Measurements from ENCODE around the gene CDK2AP2.

Gene CDK2AP2

GRCh38 chr11:67507242-67507863, 609 bp downstream of the CDK2AP2 start:
- Histone ChIP-seq H3K4me1 (ENCODE audit: control insufficient read depth, insufficient read depth, low read length) (peaks cover 4% of the 10 kb centered on the region), H3K9ac (ENCODE audit: low read depth, low read length) (peak overlapping the region; percentile 39), H3K27me3 (ENCODE audit: control insufficient read depth, insufficient read depth, low read length) (peaks cover 7% of the 10 kb centered on the region), H3K36me3 (ENCODE audit: control insufficient read depth, insufficient read depth, low read length) (peaks cover under 1% of the 10 kb centered on the region), H3K4me3 (ENCODE audit: low read depth, low read length) (peak overlapping the region; percentile 84), H3K9me3 (ENCODE audit: control insufficient read depth, insufficient read depth, low read length) (no peaks in the 10 kb centered on the region)

- peaks cover 4% of the 10 kb centered on the region for H3K4me1 ChIP-seq (ENCODE audit: control insufficient read depth, insufficient read depth, low read length)
- peak overlapping the region; percentile 84 for H3K4me3 ChIP-seq (ENCODE audit: low read depth, low read length)
These were observed 1.4 kb downstream of the CDK2AP2 start for GRCh38 chr11:67506426-67507051.

GRCh38 chr11:67505605-67506396, 2.2 kb downstream of the CDK2AP2 start:
- Histone ChIP-seq H3K4me1 (ENCODE audit: control insufficient read depth, insufficient read depth, low read length) (peaks cover 4% of the 10 kb centered on the region), H3K9ac (ENCODE audit: low read depth, low read length) (no peak overlapping the region), H3K36me3 (ENCODE audit: control insufficient read depth, insufficient read depth, low read length) (peaks cover 10% of the 10 kb centered on the region), H3K9me3 (ENCODE audit: control insufficient read depth, insufficient read depth, low read length) (no peaks in the 10 kb centered on the region), H3K4me3 (ENCODE audit: low read depth, low read length) (peak overlapping the region; percentile 83), H3K27me3 (ENCODE audit: control insufficient read depth, insufficient read depth, low read length) (peaks cover 2% of the 10 kb centered on the region)

More at GRCh38 chr11:67506426-67507051, 1.4 kb downstream of the CDK2AP2 start:
- H3K27me3 ChIP-seq (ENCODE audit: control insufficient read depth, insufficient read depth, low read length): peaks cover 7% of the 10 kb centered on the region
- H3K36me3 ChIP-seq (ENCODE audit: control insufficient read depth, insufficient read depth, low read length): peaks cover 7% of the 10 kb centered on the region
- H3K9ac ChIP-seq (ENCODE audit: low read depth, low read length): no peak overlapping the region
- H3K9me3 ChIP-seq (ENCODE audit: control insufficient read depth, insufficient read depth, low read length): no peaks in the 10 kb centered on the region

- peaks cover 4% of the 10 kb centered on the region for H3K4me1 ChIP-seq (ENCODE audit: control insufficient read depth, insufficient read depth, low read length)
- peaks cover 2% of the 10 kb centered on the region for H3K27me3 ChIP-seq (ENCODE audit: control insufficient read depth, insufficient read depth, low read length)
- H3K36me3 ChIP-seq (ENCODE audit: control insufficient read depth, insufficient read depth, low read length): peaks cover 13% of the 10 kb centered on the region
- H3K9me3 ChIP-seq (ENCODE audit: control insufficient read depth, insufficient read depth, low read length): no peaks in the 10 kb centered on the region
- H3K4me3 ChIP-seq (ENCODE audit: low read depth, low read length): peak within 1 kb of the TSS; percentile 83
- no peak within 1 kb of the TSS for H3K9ac ChIP-seq (ENCODE audit: low read depth, low read length)
These were observed 2.9 kb downstream of the CDK2AP2 start, which contains the start of gene PITPNM1 for GRCh38 chr11:67504950-67505581. TSS of gene PITPNM1 (minus strand) at chr11:67505363. CDS start at chr11:67504180, 1,183 bp downstream.

- H3K36me3 ChIP-seq (ENCODE audit: control insufficient read depth, insufficient read depth, low read length): peaks cover 18% of the 10 kb centered on the region
- H3K9ac ChIP-seq (ENCODE audit: low read depth, low read length): no peak overlapping the region
- peaks cover 2% of the 10 kb centered on the region for H3K27me3 ChIP-seq (ENCODE audit: control insufficient read depth, insufficient read depth, low read length)
- H3K4me1 ChIP-seq (ENCODE audit: control insufficient read depth, insufficient read depth, low read length): peaks cover 4% of the 10 kb centered on the region
- H3K4me3 ChIP-seq (ENCODE audit: low read depth, low read length): peak overlapping the region; percentile 83
- no peaks in the 10 kb centered on the region for H3K9me3 ChIP-seq (ENCODE audit: control insufficient read depth, insufficient read depth, low read length)
These were observed 3.7 kb downstream of the CDK2AP2 start for GRCh38 chr11:67504005-67504949.

- peaks cover 2% of the 10 kb centered on the region for H3K27me3 ChIP-seq (ENCODE audit: control insufficient read depth, insufficient read depth, low read length)
- H3K9me3 ChIP-seq (ENCODE audit: control insufficient read depth, insufficient read depth, low read length): no peaks in the 10 kb centered on the region
- peaks cover 4% of the 10 kb centered on the region for H3K4me1 ChIP-seq (ENCODE audit: control insufficient read depth, insufficient read depth, low read length)
- peaks cover 25% of the 10 kb centered on the region for H3K36me3 ChIP-seq (ENCODE audit: control insufficient read depth, insufficient read depth, low read length)
- no peak overlapping the region for H3K9ac ChIP-seq (ENCODE audit: low read depth, low read length)
- H3K4me3 ChIP-seq (ENCODE audit: low read depth, low read length): peak overlapping the region; percentile 83
These were observed 4.6 kb downstream of the CDK2AP2 start for GRCh38 chr11:67503119-67504004.

- Histone ChIP-seq H3K9me3 (ENCODE audit: control insufficient read depth, insufficient read depth, low read length) (no peaks in the 10 kb centered on the region), H3K4me3 (ENCODE audit: low read depth, low read length) (no peak overlapping the region), H3K36me3 (ENCODE audit: control insufficient read depth, insufficient read depth, low read length) (peaks cover 32% of the 10 kb centered on the region), H3K4me1 (ENCODE audit: control insufficient read depth, insufficient read depth, low read length) (peaks cover 4% of the 10 kb centered on the region), H3K27me3 (ENCODE audit: control insufficient read depth, insufficient read depth, low read length) (peaks cover 2% of the 10 kb centered on the region), H3K9ac (ENCODE audit: low read depth, low read length) (no peak overlapping the region)
These were observed 5.5 kb downstream of the CDK2AP2 start for GRCh38 chr11:67502328-67502979.

- Histone ChIP-seq H3K27me3 (ENCODE audit: control insufficient read depth, insufficient read depth, low read length) (peaks cover 2% of the 10 kb centered on the region), H3K4me3 (ENCODE audit: low read depth, low read length) (no peak overlapping the region), H3K9ac (ENCODE audit: low read depth, low read length) (no peak overlapping the region), H3K9me3 (ENCODE audit: control insufficient read depth, insufficient read depth, low read length) (no peaks in the 10 kb centered on the region), H3K36me3 (ENCODE audit: control insufficient read depth, insufficient read depth, low read length) (peaks cover 38% of the 10 kb centered on the region), H3K4me1 (ENCODE audit: control insufficient read depth, insufficient read depth, low read length) (peaks cover 4% of the 10 kb centered on the region)
These were observed 6.1 kb downstream of the CDK2AP2 start for GRCh38 chr11:67501854-67502253.

GRCh38 chr11:67500831-67501715, 6.9 kb downstream of the CDK2AP2 start:
- Histone ChIP-seq H3K36me3 (ENCODE audit: control insufficient read depth, insufficient read depth, low read length) (peaks cover 41% of the 10 kb centered on the region), H3K4me1 (ENCODE audit: control insufficient read depth, insufficient read depth, low read length) (peaks cover 4% of the 10 kb centered on the region), H3K9me3 (ENCODE audit: control insufficient read depth, insufficient read depth, low read length) (no peaks in the 10 kb centered on the region)

More at GRCh38 chr11:67500831-67501715, 6.9 kb downstream of the CDK2AP2 start:
- peaks cover 2% of the 10 kb centered on the region for H3K27me3 ChIP-seq (ENCODE audit: control insufficient read depth, insufficient read depth, low read length)
- no peak overlapping the region for H3K4me3 ChIP-seq (ENCODE audit: low read depth, low read length)
- no peak overlapping the region for H3K9ac ChIP-seq (ENCODE audit: low read depth, low read length)
